ENCODE results near the gene UPF2. TPM values are rescaled to one million over a fixed set of nuclear protein-coding genes. Genes with fewer than 3 reads are reported as not detected.

Gene UPF2
- total RNA-seq, 1 donor from 2014 or later = 17.3 TPM

GRCh38 chr10:12036073-12036655, 6.4 kb downstream of the UPF2 start:
- intact Hi-C loops (cut with micrococcal nuclease) = no loop called here
- Histone ChIP-seq H3K36me3 (peaks cover 37% of the 10 kb centered on the region), H3K4me3 (no peak overlapping the region), H3K27ac (replicated peaks) (no peak overlapping the region), H3K27me3 (ENCODE audit: low read depth) (no peaks in the 10 kb centered on the region), H3K9me3 (replicated peaks) (no peaks in the 10 kb centered on the region), H3K4me1 (peaks cover 11% of the 10 kb centered on the region)
- DNase-seq = no peak
- no peak for TF ChIP-seq CTCF (IDR thresholded peaks at IDR 0.05; ENCODE audit: borderline replicate concordance)

- no peak for DNase-seq
- Histone ChIP-seq H3K27ac (replicated peaks) (no peak overlapping the region), H3K9me3 (replicated peaks) (no peaks in the 10 kb centered on the region), H3K36me3 (peaks cover 65% of the 10 kb centered on the region), H3K4me1 (no peaks in the 10 kb centered on the region), H3K4me3 (no peak overlapping the region), H3K27me3 (ENCODE audit: low read depth) (no peaks in the 10 kb centered on the region)
- no peak for TF ChIP-seq CTCF (IDR thresholded peaks at IDR 0.05; ENCODE audit: borderline replicate concordance)
- intact Hi-C loops (cut with micrococcal nuclease) = no loop called here
Measured at GRCh38 chr10:12031404-12031803, 11.2 kb downstream of the UPF2 start.

GRCh38 chr10:12027539-12027938, 15.1 kb downstream of the UPF2 start:
- intact Hi-C loops (cut with micrococcal nuclease) = no loop called here
- Histone ChIP-seq H3K9me3 (replicated peaks) (no peaks in the 10 kb centered on the region), H3K4me3 (no peak overlapping the region), H3K27me3 (ENCODE audit: low read depth) (no peaks in the 10 kb centered on the region), H3K27ac (replicated peaks) (no peak overlapping the region), H3K4me1 (no peaks in the 10 kb centered on the region), H3K36me3 (peaks cover 43% of the 10 kb centered on the region)
- TF ChIP-seq CTCF (IDR thresholded peaks at IDR 0.05; ENCODE audit: borderline replicate concordance) = no peak
- no peak for DNase-seq

GRCh38 chr10:12025591-12025990, 17.0 kb downstream of the UPF2 start:
- no peak for TF ChIP-seq CTCF (IDR thresholded peaks at IDR 0.05; ENCODE audit: borderline replicate concordance)
- intact Hi-C loops (cut with micrococcal nuclease) = no loop called here
- Histone ChIP-seq H3K4me1 (no peaks in the 10 kb centered on the region), H3K4me3 (no peak overlapping the region), H3K27ac (replicated peaks) (no peak overlapping the region), H3K9me3 (replicated peaks) (no peaks in the 10 kb centered on the region), H3K27me3 (ENCODE audit: low read depth) (no peaks in the 10 kb centered on the region), H3K36me3 (peaks cover 32% of the 10 kb centered on the region)
- DNase-seq = no peak

- no peak for DNase-seq
- Histone ChIP-seq H3K36me3 (peaks cover 7% of the 10 kb centered on the region), H3K4me3 (no peak overlapping the region), H3K9me3 (replicated peaks) (no peaks in the 10 kb centered on the region), H3K4me1 (peaks cover 10% of the 10 kb centered on the region), H3K27me3 (ENCODE audit: low read depth) (no peaks in the 10 kb centered on the region), H3K27ac (replicated peaks) (no peak overlapping the region)
- no peak for TF ChIP-seq CTCF (IDR thresholded peaks at IDR 0.05; ENCODE audit: borderline replicate concordance)
- intact Hi-C loops (cut with micrococcal nuclease) = no loop called here
Measured at GRCh38 chr10:12022580-12023257, 19.9 kb downstream of the UPF2 start.

Measured in left ventricle myocardium inferior (tissue), 1 donor.